GM06990 (cell line): ENCODE measurements around the gene FRMD7.

Experiments
- DNase-seq: peaks from one replicate; pipeline ENCODE4 v3.0.0-alpha.2; 2011; ENCODE audit not compliant: insufficient read length; ENCODE audit errors: extremely low read depth
- H3K27me3 ChIP-seq: replicated peaks from 2 replicates; pipeline ENCODE4 v1.6.0; 2011; ENCODE audit warnings: low read length; ENCODE audit not compliant: control insufficient read depth, insufficient read depth
- H3K36me3 ChIP-seq: 2 replicates; pipeline ENCODE4 v1.5.1; 2011; ENCODE audit warnings: low read length; ENCODE audit not compliant: control insufficient read depth, insufficient read depth
- H3K4me3 ChIP-seq: replicated peaks from 2 replicates; pipeline ENCODE4 v1.5.1; 2011; ENCODE audit warnings: low read depth, mild to moderate bottlenecking, control low read depth, low read length
- TF ChIP-seq, protein P1 (sequence below): IDR thresholded peaks from 2 replicates; pipeline ENCODE4 v1.5.1; 2011; ENCODE audit warnings: low read length, control low read depth, mild to moderate bottlenecking, inconsistent platforms; ENCODE audit not compliant: insufficient read depth, poor library complexity, severe bottlenecking

The FRMD7 gene

DNA sequence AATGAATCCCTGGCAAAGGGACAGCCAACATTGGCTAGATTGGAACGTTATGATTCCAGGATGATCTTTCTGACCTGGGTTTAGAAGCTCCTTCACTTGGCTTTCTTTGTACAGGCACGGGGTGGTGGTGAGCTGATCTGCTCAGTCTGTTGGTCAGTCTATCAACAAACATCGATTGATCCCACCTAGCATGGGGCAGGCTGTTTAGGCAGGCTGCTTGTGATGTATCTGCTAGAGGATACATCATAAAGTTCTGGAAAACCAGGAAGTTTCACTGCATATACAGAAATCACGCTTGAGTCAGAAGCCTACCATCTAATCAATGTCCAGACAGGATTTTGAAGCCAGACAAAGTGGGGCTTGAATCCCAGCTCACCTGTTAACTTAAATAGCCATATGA, 6.9 kb downstream of the FRMD7 start:
- no peak overlapping the region for H3K4me3 ChIP-seq
- TF ChIP-seq, protein P1, sequence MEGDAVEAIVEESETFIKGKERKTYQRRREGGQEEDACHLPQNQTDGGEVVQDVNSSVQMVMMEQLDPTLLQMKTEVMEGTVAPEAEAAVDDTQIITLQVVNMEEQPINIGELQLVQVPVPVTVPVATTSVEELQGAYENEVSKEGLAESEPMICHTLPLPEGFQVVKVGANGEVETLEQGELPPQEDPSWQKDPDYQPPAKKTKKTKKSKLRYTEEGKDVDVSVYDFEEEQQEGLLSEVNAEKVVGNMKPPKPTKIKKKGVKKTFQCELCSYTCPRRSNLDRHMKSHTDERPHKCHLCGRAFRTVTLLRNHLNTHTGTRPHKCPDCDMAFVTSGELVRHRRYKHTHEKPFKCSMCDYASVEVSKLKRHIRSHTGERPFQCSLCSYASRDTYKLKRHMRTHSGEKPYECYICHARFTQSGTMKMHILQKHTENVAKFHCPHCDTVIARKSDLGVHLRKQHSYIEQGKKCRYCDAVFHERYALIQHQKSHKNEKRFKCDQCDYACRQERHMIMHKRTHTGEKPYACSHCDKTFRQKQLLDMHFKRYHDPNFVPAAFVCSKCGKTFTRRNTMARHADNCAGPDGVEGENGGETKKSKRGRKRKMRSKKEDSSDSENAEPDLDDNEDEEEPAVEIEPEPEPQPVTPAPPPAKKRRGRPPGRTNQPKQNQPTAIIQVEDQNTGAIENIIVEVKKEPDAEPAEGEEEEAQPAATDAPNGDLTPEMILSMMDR: no peak
- no peaks in the 10 kb centered on the region; the same call in 1 of the 2 replicates for H3K27me3 ChIP-seq
- DNase-seq: no peak
- H3K36me3 ChIP-seq: no peaks in the 10 kb centered on the region

DNA sequence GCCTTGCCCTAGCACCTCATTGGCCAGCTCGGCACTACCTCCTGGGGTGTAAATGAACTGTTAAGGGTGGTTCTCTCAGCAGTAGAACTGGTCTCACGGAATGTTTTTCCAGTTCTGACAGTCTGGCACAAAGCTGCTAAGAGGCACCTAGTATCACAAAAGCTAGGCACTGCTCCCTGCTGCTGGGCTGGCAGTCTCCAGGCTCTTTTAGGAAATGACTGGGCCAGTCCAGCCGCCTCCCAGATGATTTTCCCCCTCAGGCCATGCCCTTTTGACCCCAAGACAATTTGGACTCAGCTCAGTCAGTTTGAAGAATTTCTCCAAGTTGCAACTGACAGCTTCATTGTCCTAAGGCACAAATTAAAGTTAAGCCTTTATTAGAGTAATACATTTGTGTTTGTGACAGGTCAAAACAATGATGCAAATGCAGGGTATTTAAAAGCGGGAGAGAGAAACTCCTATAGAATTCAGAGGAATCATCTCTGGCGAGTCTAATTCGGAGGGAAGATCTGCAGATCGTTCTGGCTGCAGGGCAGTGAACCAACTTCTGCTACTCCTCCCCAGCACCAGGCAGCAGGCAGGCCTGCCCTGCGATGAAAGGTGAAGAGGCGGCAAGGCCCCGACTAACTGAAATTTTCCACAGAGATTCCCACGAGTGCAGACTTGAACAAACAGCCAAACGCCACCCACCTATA, 7.9 kb downstream of the FRMD7 start:
- no peak for DNase-seq
- no peaks in the 10 kb centered on the region; the same call in 1 of the 2 replicates for H3K27me3 ChIP-seq
- H3K36me3 ChIP-seq: no peaks in the 10 kb centered on the region
- no peak overlapping the region for H3K4me3 ChIP-seq
- TF ChIP-seq, protein P1: no peak

DNA sequence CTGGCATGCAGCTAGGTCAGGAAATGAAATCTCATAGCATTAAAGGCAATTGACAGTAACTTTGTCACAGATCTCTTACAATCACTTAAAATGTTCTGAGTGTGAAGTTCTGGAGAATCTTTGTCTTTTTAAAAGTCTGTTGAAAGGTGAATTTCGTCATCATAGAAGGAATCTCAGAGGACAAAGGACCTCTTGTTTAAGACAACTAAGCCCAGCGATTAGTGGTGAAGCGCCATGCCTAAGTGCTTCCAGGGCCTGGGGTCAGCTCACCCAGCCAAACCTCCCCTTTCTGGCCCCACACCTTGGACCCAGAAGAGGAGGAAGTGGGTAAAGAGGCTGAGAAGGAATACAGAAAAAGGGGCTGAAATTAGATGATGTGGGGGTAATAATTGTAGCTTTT, 8.5 kb downstream of the FRMD7 start:
- DNase-seq: no peak
- Histone ChIP-seq H3K27me3 (no peaks in the 10 kb centered on the region; the same call in 1 of the 2 replicates), H3K36me3 (no peaks in the 10 kb centered on the region), H3K4me3 (no peak overlapping the region)
- TF ChIP-seq, protein P1: no peak

DNA sequence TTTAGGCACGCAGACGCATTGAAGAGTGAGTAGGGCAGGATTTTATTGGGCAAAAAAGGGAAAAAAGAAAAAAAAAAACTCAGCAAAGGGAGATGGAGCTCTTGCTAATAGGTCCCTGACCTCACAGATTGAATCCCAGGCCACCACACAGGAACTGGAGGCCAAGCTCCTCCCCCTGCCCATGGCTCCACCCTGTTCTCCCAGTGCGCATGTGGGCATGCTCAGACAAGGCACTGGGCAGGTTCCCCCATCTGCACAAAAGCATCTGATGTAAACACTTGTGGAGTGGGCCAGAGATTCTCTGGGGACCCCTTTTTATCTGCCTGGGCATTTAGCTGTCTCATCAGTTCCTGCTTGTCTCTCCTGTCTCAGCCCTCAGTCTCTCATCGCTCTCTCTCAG, 9.5 kb downstream of the FRMD7 start:
- Histone ChIP-seq H3K36me3 (no peaks in the 10 kb centered on the region), H3K27me3 (no peaks in the 10 kb centered on the region; the same call in 1 of the 2 replicates), H3K4me3 (no peak overlapping the region)
- DNase-seq: no peak
- TF ChIP-seq, protein P1: no peak

DNA sequence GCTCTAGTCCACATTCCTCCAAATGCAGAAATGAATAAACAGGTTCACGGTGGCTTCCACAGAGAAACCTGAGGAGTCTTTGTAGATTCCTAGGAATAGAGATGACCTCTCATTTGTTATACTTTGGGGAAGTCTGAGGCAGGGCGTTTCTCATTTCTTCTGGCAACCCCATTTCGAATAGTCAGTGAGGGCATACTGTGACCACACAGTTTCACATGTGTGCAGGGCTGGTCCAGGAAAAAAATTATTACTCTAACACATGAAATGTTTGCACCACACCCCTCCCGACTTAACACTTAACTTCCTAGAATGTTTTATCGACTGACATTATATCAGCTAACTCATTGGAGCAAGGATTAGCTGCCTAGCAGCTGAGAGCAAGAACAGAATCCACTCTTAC, 12.0 kb downstream of the FRMD7 start:
- no peak for DNase-seq
- TF ChIP-seq, protein P1: no peak
- H3K4me3 ChIP-seq: no peak overlapping the region
- H3K36me3 ChIP-seq: no peaks in the 10 kb centered on the region
- no peaks in the 10 kb centered on the region; the same call in 1 of the 2 replicates for H3K27me3 ChIP-seq
